Vagina (tissue), 2 donors: Measurements from ENCODE around the gene MAN1A1.

Source experiments
- CTCF ChIP-seq, 3 experiments: fragments of 450-650 bp in 2 of 3; fragments of 200-600 bp in 1 of 3; sonication (generic) in 1 of 3; IDR thresholded peaks; one replicate each; pipeline ENCODE4 v1.5.1; 2017 to 2019; ENCODE audit warnings: antibody characterized with exemption in 3 of 3, mild to moderate bottlenecking in 2 of 3, moderate library complexity in 2 of 3
- POLR2A ChIP-seq, 2 donors: fragments of 450-650 bp; IDR thresholded peaks; one replicate each; pipeline ENCODE4 v1.6.1; 2017; ENCODE audit warnings: antibody characterized with exemption in 2 of 2, mild to moderate bottlenecking in 2 of 2, moderate library complexity in 2 of 2
- POLR2AphosphoS5 ChIP-seq, 2 donors: sonication (generic); formaldehyde crosslinking; IDR thresholded peaks; one replicate each; pipeline ENCODE4 v1.9.0; 2017; ENCODE audit warnings: antibody characterized with exemption in 2 of 2, mild to moderate bottlenecking in 2 of 2, low read depth in 1 of 2; ENCODE audit not compliant: insufficient read depth in 1 of 2

DNA sequence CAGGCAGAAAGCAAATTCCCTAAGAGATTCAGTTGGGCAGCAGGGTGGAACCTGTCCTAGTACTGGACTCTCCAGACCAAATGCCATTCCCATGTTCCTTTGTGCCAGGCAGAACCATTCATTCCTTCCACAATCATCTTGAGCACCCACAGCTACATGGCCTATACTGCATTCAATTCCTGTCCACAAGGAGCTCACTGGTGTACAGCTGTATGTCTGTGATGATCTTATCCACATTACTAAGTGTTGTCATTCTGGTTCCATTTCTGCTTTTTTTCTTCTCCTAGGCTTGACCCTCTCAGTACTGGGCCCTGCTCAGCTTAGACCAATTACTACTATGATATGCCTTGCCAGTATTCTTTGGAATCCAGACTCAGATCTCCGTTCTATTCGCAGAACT lies 27.5 kb downstream of the MAN1A1 start:
- TF ChIP-seq POLR2A (IDR thresholded peaks at IDR 0.05) = no peak
- TF ChIP-seq CTCF (IDR thresholded peaks at IDR 0.05) = no peak
- no peak for TF ChIP-seq POLR2AphosphoS5 (IDR thresholded peaks at IDR 0.05; ENCODE audit: insufficient read depth in 1 of 2, low read depth in 1 of 2)
